A549 treated with CORT108297 at 1 μM for 4 hours (cell line): ENCODE results near the gene ZSCAN30. TPM values are rescaled to one million over a fixed set of nuclear protein-coding genes. Genes with fewer than 3 reads are reported as not detected.

ENCODE experiments used
- total RNA-seq: library from RNA; stranded (reverse); fragments of 200-300 nt; extraction: Qiagen RNA extraction; gene quantifications from 5 replicates; pipeline ENCODE4 v1.2.3, GENCODE V29; 2022

ZSCAN30 gene
- total RNA-seq = 0.52 to 1.2 TPM (median 0.90 TPM) in 5 replicates

GRCh38 chr18:35290094-35290735 is at the start of gene ZSCAN30:
TSS of gene ZSCAN30 (minus strand) at chr18:35290229. CDS start at chr18:35264352, 25,877 bp downstream.

GRCh38 chr18:35240664-35241447 is 49.2 kb downstream of the ZSCAN30 start, which contains the start of gene ZNF397:
TSS of gene ZNF397 (plus strand) at chr18:35241034. CDS start at chr18:35242471, 1,437 bp downstream.

Other genes starting within 250 kb of the ZSCAN30 start
- gene MAPRE2, start 248.8 kb downstream of the ZSCAN30 start, total RNA-seq = 13.6 to 15.8 TPM (median 14.3 TPM) in 5 replicates
- gene ZNF397, start 49.2 kb downstream of the ZSCAN30 start, total RNA-seq = 3.4 to 4.9 TPM (median 4.6 TPM) in 5 replicates
- gene ZNF24, start 54.2 kb upstream of the ZSCAN30 start, total RNA-seq = 10.6 to 12.6 TPM (median 11.4 TPM) in 5 replicates
- 0.52 to 0.90 TPM (median 0.72 TPM) in 5 replicates for gene ZNF396, start 87.1 kb upstream of the ZSCAN30 start, total RNA-seq
- gene INO80C, start 207.7 kb upstream of the ZSCAN30 start, total RNA-seq = 21.4 to 25.5 TPM (median 23.1 TPM) in 5 replicates